HEK293T (cell line): Measurements from ENCODE around the gene ALKAL2.

Experiments
- BHLHE40 ChIP-seq: fragments of 450-650 bp; IDR thresholded peaks from 2 replicates; pipeline ENCODE4 v1.6.1; 2016; ENCODE audit warnings: mild to moderate bottlenecking, moderate library complexity, borderline replicate concordance
- ELF4 ChIP-seq: fragments of 450-650 bp; IDR thresholded peaks from 2 replicates; pipeline ENCODE4 v1.6.1; 2017; ENCODE audit warnings: antibody characterized with exemption
- FOXM1 ChIP-seq: fragments of 450-650 bp; IDR thresholded peaks from 2 replicates; pipeline ENCODE4 v1.6.1; 2017; ENCODE audit warnings: mild to moderate bottlenecking, borderline replicate concordance
- L3MBTL2 ChIP-seq: fragments of 450-650 bp; conservative IDR thresholded peaks from 2 replicates; pipeline ENCODE4 v1.6.1; 2016; ENCODE audit warnings: mild to moderate bottlenecking
- NFRKB ChIP-seq: fragments of 450-650 bp; IDR thresholded peaks from 2 replicates; pipeline ENCODE4 v1.6.1; 2016; ENCODE audit warnings: mild to moderate bottlenecking, moderate library complexity
- SP1 ChIP-seq: fragments of 450-650 bp; IDR thresholded peaks from 2 replicates; pipeline ENCODE4 v1.6.1; 2017
- TARDBP ChIP-seq: fragments of 450-650 bp; IDR thresholded peaks from 2 replicates; pipeline ENCODE4 v1.6.1; 2016
- ZNF384 ChIP-seq: fragments of 450-650 bp; IDR thresholded peaks from 2 replicates; pipeline ENCODE4 v1.6.1; 2016
- TF ChIP-seq, protein P1 (sequence below): fragments of 450-650 bp; IDR thresholded peaks from 2 replicates; pipeline ENCODE4 v1.6.1; 2016

DNA sequence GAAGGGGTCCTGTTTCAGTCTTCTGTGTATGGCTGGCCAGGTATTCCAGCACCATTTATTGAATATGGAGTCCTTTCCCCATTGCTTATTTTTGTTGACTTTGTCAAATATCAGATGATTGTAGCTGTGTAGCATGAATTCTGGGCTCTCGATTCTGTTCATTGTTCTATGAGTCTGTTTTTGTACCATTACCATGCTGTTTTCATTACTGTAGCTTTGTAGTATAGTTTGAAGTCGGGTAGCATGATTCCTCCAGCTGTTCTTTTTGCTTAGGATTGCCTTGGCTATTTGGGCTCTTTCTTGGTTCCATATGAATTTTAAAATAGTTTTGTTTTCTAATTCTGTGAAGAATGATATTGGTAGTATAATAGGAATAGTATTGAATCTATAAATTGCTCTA lies 30.0 kb downstream of the ALKAL2 start:
- TF ChIP-seq SP1: no peak
- TF ChIP-seq, protein P1, sequence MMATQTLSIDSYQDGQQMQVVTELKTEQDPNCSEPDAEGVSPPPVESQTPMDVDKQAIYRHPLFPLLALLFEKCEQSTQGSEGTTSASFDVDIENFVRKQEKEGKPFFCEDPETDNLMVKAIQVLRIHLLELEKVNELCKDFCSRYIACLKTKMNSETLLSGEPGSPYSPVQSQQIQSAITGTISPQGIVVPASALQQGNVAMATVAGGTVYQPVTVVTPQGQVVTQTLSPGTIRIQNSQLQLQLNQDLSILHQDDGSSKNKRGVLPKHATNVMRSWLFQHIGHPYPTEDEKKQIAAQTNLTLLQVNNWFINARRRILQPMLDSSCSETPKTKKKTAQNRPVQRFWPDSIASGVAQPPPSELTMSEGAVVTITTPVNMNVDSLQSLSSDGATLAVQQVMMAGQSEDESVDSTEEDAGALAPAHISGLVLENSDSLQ: no peak
- TF ChIP-seq NFRKB: no peak
- no peak for TF ChIP-seq FOXM1
- TF ChIP-seq ZNF384: no peak
- TF ChIP-seq TARDBP: no peak
- TF ChIP-seq ELF4: no peak
- TF ChIP-seq L3MBTL2: no peak
- TF ChIP-seq BHLHE40: no peak
